Hematopoietic multipotent progenitor cell treated with erythropoietin and hydrocortisone succinate and interleukin-3 and kit ligand, for 17 days (in vitro differentiated cells): ENCODE results near the gene CACNA1C.
"Not testable (repeated sequence)": the region's sequence is repeated elsewhere in the genome, so short reads cannot be mapped to it uniquely, and the experiment has no call there.

ENCODE experiments used
- DNase-seq: peaks from one replicate; pipeline ENCODE4 v3.0.0-alpha.2; 2015; ENCODE audit warnings: low spot score

The CACNA1C gene

DNA sequence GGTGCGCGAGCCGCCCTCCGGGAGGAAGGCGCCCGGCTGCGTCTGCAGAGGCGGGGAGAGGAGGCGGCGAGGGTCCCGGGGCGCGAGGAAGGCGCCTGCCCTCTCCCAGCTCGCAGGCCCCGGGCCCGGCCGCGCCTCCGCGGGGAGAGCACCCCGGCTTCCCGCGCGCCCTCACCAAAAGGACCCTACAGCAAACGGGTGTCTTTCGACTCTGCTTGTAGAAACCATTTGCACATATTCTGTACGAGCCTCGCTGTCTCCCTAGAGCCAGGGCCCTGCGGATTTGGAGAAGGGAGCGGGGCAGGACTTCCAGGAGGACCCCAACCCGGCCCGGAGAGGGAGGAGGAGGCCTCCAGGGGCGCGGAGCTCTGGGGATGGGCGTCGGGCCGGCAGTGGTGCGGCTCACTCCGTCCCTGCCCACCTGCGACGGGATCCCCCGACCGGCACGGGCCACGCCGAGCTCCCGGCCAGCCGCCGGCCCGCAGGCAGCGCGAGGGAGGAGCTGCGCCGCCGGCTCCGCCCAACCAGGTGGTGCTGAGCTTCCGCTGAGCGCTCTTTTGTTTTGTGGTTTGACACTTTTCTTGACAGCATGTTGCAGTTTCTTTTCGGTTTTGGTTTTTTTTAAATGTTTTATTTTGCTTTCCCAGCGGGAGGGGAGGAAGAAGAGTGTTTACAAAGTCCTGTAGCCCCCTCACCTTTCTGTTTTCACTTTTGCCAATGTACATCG lies 638.7 kb downstream of the CACNA1C start:
- DNase-seq = peak; percentile 6

- no peak for DNase-seq
Measured at GRCh38 chr12:2692080-2692479, 639.3 kb downstream of the CACNA1C start.

DNA sequence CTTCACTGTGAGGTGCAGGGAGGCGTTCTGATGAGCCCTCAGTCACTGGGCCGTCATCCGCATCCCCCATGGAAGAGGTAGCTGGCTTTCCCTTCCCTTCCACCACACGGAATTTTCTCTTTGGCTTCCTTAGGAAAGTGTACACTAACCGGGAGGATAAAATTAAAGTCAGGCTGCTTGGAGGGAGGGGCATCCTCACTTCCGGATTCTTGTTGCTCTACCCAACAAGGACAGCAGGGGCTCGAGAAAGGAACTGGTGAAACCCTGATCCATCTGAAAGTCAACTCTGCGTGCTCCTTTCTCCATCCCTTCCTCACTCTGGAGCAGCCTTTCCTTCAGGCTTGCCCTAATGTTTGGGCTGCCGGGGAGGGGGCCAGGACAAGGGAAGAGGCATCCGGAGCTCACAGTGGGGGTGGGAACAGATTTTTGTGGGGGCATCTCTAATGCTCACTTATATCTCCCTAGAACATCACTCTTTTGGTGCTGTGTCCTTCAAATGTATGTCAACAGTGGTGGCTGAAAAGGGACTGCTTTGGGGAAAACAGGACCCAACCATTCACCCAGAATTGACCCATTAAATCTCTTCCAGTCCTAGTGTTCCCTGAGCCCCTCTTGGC lies 640.6 kb downstream of the CACNA1C start:
- DNase-seq = no peak

DNA sequence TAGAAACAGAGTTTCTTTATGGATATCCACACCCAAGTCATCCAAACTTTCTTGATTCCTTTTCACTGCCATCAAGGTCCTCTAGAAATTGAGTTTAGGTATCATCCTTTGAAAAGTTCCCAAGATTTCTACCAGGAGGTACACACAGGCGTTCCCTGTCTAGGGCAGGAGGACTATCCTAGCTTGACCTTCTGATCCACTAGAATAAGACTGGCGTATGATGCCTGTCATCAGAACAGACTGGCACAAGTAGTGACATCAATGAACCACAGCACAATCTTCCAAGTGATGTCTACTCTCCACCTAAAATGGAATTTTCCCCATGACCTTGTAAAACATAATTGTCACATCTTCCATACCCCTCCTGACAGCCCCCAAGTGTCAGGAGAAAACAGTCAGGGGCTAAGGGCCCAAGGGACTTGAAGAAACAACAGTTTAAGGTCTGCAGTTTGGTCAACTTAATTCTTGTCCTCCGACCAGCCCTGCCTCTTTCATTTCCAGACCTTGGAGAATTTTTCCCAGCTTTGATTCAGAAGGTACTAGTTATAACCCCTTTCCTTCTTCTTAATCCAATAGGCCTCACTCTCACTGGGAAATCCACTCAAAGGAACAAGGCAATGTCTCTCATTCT lies 641.3 kb downstream of the CACNA1C start:
- no peak for DNase-seq

GRCh38 chr12:2696136-2696535 lies 643.3 kb downstream of the CACNA1C start:
- peak; percentile 20 for DNase-seq

DNA sequence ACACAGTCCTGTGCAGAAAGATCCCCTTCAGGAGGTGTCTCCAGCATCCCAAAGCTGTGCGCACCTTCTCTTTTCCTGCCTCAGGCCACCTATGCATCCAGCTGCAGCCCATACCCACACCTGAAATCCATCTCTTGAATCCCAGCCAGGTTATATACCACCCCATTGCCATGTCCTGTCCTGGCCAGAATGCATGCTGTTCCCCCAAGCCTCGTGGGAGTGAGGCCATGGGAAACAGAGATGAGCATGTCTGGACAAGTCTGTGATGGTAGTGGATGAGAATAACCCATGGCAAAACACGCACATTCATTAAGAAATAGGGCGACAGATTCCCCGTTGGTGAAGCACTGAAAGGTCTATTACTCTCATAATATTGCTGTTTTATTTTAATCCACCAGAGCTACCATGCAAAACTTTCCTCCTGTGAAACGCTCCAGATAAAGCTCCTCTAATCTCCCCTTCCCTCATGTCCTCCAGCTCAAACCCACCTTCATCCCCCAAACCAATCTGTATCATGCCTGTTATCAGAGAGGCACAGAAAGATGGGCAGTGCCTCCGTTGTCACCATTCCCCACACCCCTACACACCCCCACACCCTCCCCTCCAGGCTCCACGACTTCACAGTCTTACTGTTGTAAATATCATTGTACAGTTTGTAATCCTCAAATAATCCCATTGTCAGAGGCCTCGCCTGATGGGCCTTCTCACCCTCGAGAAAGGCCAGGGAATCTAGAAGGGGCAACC lies 644.4 kb downstream of the CACNA1C start:
- DNase-seq = peak; percentile 56

GRCh38 chr12:2698566-2698965 lies 645.8 kb downstream of the CACNA1C start:
- no peak for DNase-seq

DNA sequence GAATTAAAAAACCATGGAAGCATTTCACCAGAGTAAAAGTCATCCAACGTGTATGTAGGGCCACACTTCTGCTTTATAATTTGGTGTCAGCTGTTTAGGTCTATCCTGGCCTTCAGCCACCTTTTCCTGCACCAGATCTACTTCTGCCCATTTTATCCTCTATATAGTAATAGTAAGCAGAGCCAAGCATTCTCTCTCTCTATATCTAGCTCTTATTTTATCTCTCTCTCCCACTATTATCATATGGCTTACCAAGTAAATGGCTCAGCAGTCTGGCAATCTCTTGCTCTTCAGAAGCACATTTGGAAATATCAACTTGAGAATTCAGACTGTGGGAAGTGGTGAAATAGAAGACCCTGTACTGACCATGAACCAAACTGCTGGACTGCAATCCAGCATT lies 657.9 kb downstream of the CACNA1C start:
- no peak for DNase-seq

DNA sequence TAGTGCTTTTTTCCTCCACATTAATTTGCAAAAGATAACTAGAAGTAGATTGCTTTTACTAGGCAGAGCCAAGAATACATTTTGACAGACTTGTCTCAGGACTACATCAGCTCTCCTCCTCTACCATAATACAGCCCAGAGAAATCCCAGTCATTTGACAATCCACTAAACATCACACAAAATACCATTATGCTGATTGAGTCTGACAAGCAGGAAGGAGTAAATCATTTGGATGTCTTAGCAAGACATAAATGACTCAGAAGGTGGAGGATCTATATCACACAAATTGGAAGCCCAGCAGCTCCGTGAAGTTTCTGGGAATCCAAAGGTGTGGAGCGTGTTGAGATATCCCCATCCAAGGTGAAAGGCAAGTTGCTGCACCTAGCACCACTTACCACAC lies 666.6 kb downstream of the CACNA1C start:
- no peak for DNase-seq

GRCh38 chr12:2722806-2723205 lies 670.0 kb downstream of the CACNA1C start:
- DNase-seq = peak; percentile 11

GRCh38 chr12:2732290-2732689 lies 679.5 kb downstream of the CACNA1C start:
- no peak for DNase-seq

GRCh38 chr12:2733493-2734355 lies 680.9 kb downstream of the CACNA1C start:
- no peak for DNase-seq

DNA sequence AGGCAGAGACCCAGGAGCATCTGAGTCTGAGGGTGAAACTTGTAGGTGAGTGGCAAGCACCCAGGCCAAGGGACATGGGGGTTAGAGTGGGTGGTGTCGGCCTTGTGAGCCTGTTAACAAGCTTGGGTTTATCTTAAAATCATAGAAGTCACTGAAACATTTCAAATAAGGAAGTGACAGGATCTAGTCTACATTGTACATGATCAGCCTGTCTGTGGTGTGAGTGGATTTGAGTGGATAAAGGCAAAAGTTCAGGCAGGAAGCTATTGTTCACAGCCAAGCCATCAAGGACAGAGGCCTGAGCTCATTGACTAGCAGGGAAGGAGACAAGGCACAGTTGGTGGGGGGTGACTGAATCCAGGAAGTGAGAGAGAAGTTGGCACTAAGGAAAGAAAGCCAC lies 682.6 kb downstream of the CACNA1C start:
- DNase-seq = no peak

- no peak for DNase-seq
Measured at GRCh38 chr12:2737656-2738241, 685.0 kb downstream of the CACNA1C start.

DNA sequence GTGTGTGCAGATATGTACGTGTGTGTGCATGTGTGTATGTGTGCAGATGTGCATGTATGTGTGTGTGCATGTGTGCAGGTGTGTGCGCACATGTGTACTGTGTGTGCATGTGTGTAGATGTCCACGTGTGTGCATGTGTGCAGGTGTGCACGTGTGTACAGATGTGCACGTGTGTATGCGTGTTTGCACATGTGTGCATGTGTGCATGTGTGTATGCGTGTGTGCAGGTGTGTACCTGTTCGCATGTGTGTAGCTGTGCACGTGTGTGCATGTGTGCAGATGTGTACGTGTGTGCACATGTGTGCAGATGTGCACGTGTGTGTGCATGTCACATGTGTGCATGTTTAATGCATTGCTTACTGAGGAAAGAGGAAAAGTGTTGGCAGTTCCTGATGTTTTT lies 686.3 kb downstream of the CACNA1C start:
- no peak for DNase-seq

GRCh38 chr12:2739832-2740641 lies 687.2 kb downstream of the CACNA1C start:
- DNase-seq = no peak

GRCh38 chr12:2742037-2742436 lies 689.2 kb downstream of the CACNA1C start:
- not testable (repeated sequence) for DNase-seq

DNA sequence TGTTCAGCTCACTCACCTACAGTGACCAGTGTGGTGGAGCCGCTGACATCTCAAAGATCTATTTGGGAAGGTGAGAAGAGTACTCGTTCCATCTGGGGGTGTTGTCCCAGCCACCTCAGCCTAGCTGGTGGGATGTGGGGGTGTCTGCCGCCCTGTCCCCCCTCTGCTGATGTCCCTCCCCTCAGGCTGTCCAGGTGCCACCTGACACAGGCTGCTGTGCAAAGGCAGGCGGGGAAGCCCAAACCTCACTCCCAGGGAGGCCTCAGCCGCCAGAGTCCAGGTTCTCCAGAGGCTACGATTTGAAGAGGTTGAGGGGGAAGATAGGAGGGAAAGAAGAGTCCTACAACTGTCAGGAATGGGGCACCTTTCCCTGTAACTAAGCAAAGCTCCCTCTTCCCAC lies 690.7 kb downstream of the CACNA1C start:
- no peak for DNase-seq

- no peak for DNase-seq
Measured at GRCh38 chr12:2745655-2746054, 692.9 kb downstream of the CACNA1C start.
